H1 (cell line): ENCODE data around the gene BCAS1. TPM values are rescaled to one million over a fixed set of nuclear protein-coding genes. Genes with fewer than 3 reads are reported as not detected.

Source experiments
- CHD2 ChIP-seq: IDR thresholded peaks from 2 replicates; pipeline ENCODE4 v1.6.1; 2012; ENCODE audit warnings: low read length, improper control_type of control experiment
- CTCF ChIP-seq, 3 experiments: IDR thresholded peaks; 1 replicate in 2 of 3; 2 replicates in 1 of 3; pipeline versions ENCODE4 v1.5.1 to v1.6.1; 2011; ENCODE audit warnings: low read length in 3 of 3, mild to moderate bottlenecking in 3 of 3, inconsistent platforms in 2 of 3, low read depth in 1 of 3, moderate library complexity in 1 of 3; ENCODE audit not compliant: insufficient read depth in 1 of 3; ENCODE audit errors: control extremely low read depth in 1 of 3
- EP300 ChIP-seq, 2 experiments: IDR thresholded peaks; 1 replicate in 1 of 2; 2 replicates in 1 of 2; pipeline ENCODE4 v1.6.1; 2011 to 2012; ENCODE audit warnings: low read depth in 2 of 2, low read length in 2 of 2, mild to moderate bottlenecking in 2 of 2, borderline replicate concordance in 1 of 2, inconsistent platforms in 1 of 2, moderate library complexity in 1 of 2
- GTF2F1 ChIP-seq: IDR thresholded peaks from 2 replicates; pipeline ENCODE4 v1.6.1; 2012; ENCODE audit warnings: low read depth, low read length, improper control_type of control experiment, borderline replicate concordance
- KDM5A ChIP-seq: fragments of 200-600 bp; IDR thresholded peaks from 2 replicates; pipeline ENCODE4 v1.7.1; 2012; ENCODE audit warnings: mild to moderate bottlenecking, low read length, inconsistent platforms, mixed read lengths
- NRF1 ChIP-seq: IDR thresholded peaks from 2 replicates; pipeline ENCODE4 v1.6.1; 2011; ENCODE audit warnings: mild to moderate bottlenecking, low read depth, low read length, improper control_type of control experiment
- PHF8 ChIP-seq: fragments of 200-600 bp; sonication (generic); conservative IDR thresholded peaks from 2 replicates; pipeline ENCODE4 v1.7.1; 2012; ENCODE audit warnings: low read depth, mild to moderate bottlenecking, inconsistent platforms, low read length, moderate library complexity
- SP1 ChIP-seq: IDR thresholded peaks from 2 replicates; pipeline ENCODE4 v1.6.1; 2011; ENCODE audit warnings: low read depth, low read length
- SP2 ChIP-seq: IDR thresholded peaks from 2 replicates; pipeline ENCODE4 v1.6.1; 2012; ENCODE audit warnings: mild to moderate bottlenecking, low read length, inconsistent platforms
- polyA plus RNA-seq, 7 experiments: library from polyadenylated mRNA; depleted of rRNA in 3 of 7; stranded (reverse) in 5 of 7; unstranded in 2 of 7; fragments of >200 nt in 5 of 7; fragments of 200-250 nt in 2 of 7; gene quantifications; 1 replicate in 5 of 7; 2 replicates in 1 of 7; 4 replicates in 1 of 7; pipeline versions ENCODE4 v1.2.1 to v1.2.3, GENCODE V29; 2011 to 2013; ENCODE audit warnings: missing spikeins in 2 of 7, mixed read lengths in 2 of 7
- total RNA-seq: library from RNA; stranded (reverse); fragmentation: NEBNext Ultra II Directional; extraction: Animal tissue kit (Norgen Biotek cat#: 25700); gene quantifications from 2 replicates; pipeline ENCODE4 v1.2.1, GENCODE V29; 2021

The BCAS1 gene
- total and polyA plus RNA-seq, 2 of the 8 experiments (the other 6 are each of a cell fraction or from before 2014, with no cell fraction given) = 0.06 to 0.19 TPM

- TF ChIP-seq NRF1 (no peak), CTCF (IDR thresholded peaks at IDR 0.05; ENCODE audit: control extremely low read depth in 1 of 3, insufficient read depth in 1 of 3, low read depth in 1 of 3, low read length in 3 of 3) (no peak), SP1 (no peak), EP300 (IDR thresholded peaks at IDR 0.05; ENCODE audit: borderline replicate concordance in 1 of 2, low read depth in 2 of 2, low read length in 2 of 2) (no peak), GTF2F1 (no peak), CHD2 (no peak), PHF8 (no peak), SP2 (no peak), KDM5A (no peak)
- TF ChIP-seq, all 59 proteins: peak for 0
Observed at GRCh38 chr20:54028276-54029011, 42.0 kb downstream of the BCAS1 start (continued).
